Tibial artery (tissue), 4 donors: Measurements from ENCODE around the gene TLR2.

Experiments used
- DNase-seq, 2 donors: peaks; one replicate each; pipeline ENCODE4 v3.0.0-alpha.2; 2019
- H3K27ac ChIP-seq, 2 donors: fragments of 200-600 bp; sonication (generic) in 1 of 2; 1 replicate in 1 of 2; 2 replicates in 1 of 2; pipeline ENCODE4 v1.5.1; 2018 to 2019; ENCODE audit warnings: mild to moderate bottlenecking in 1 of 2
- H3K27me3 ChIP-seq, 2 donors: fragments of 200-600 bp; sonication (generic) in 1 of 2; one replicate each; pipeline versions ENCODE4 v1.5.1 to v1.6.0; 2016 to 2019
- H3K36me3 ChIP-seq, 3 donors: fragments of 200-600 bp; sonication (generic) in 2 of 3; one replicate each; pipeline ENCODE4 v1.5.1; 2016 to 2019; ENCODE audit warnings: mild to moderate bottlenecking in 2 of 3
- H3K4me1 ChIP-seq, 4 donors: fragments of 200-600 bp; sonication (generic) in 2 of 4; 1 replicate in 3 of 4; 2 replicates in 1 of 4; pipeline ENCODE4 v1.5.1; 2016 to 2019
- H3K4me3 ChIP-seq, 2 donors: fragments of 200-600 bp; sonication (generic) in 1 of 2; 1 replicate in 1 of 2; 2 replicates in 1 of 2; pipeline ENCODE4 v1.5.1; 2018 to 2019; ENCODE audit warnings: mild to moderate bottlenecking in 2 of 2
- H3K9me3 ChIP-seq, 3 donors: fragments of 200-600 bp; sonication (generic) in 1 of 3; one replicate each; pipeline ENCODE4 v1.5.1; 2016 to 2019
- CTCF ChIP-seq, 2 experiments: fragments of 200-600 bp in 1 of 2; fragments of 450-650 bp in 1 of 2; IDR thresholded peaks; one replicate each; pipeline ENCODE4 v1.5.1; 2017 to 2019; ENCODE audit warnings: antibody characterized with exemption in 2 of 2, mild to moderate bottlenecking in 1 of 2, moderate library complexity in 1 of 2
- intact Hi-C: fragments of 100-400 bp; cut with DNase I; formaldehyde crosslinking; loops from one replicate; pipeline ENCODE4 v1.15.0; 2023; ENCODE audit warnings: low total_unique reads

The TLR2 gene

DNA sequence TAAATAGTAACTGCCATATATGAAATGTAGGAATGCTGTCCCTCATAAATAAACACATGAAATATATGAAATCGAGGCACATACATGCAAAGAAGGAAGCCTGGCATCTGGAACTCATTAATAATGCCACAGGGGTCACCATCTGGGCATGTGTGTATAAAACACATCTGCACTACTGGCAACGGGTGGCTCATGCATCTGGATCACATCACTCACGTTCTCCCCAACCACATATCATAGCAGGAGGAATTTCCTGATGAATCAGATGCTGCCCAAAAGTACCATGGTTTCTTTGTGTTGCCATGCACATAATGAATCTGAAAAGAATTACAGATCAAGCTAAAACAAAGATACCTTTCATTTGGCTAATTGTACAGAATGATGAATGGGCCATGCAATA lies 47.2 kb downstream of the TLR2 start:
- no peaks in the 10 kb centered on the region for H3K4me1 ChIP-seq
- no peak for TF ChIP-seq CTCF (IDR thresholded peaks at IDR 0.05)
- H3K27me3 ChIP-seq, result no peaks in the 10 kb centered on the region
- intact Hi-C loops, result no loop called here
- no peak overlapping the region for H3K27ac ChIP-seq
- H3K36me3 ChIP-seq, result no peaks in the 10 kb centered on the region
- DNase-seq, result no peak
- no peak overlapping the region for H3K4me3 ChIP-seq
- H3K9me3 ChIP-seq, result no peaks in the 10 kb centered on the region

GRCh38 chr4:153733751-153734448 lies 49.8 kb downstream of the TLR2 start:
- Histone ChIP-seq H3K36me3 (no peaks in the 10 kb centered on the region), H3K4me3 (no peak overlapping the region), H3K27ac (no peak overlapping the region), H3K27me3 (no peaks in the 10 kb centered on the region), H3K4me1 (no peaks in the 10 kb centered on the region), H3K9me3 (no peaks in the 10 kb centered on the region)
- TF ChIP-seq CTCF (IDR thresholded peaks at IDR 0.05), result no peak
- DNase-seq, result no peak
- intact Hi-C loops, result no loop called here

GRCh38 chr4:153735906-153736461 lies 51.9 kb downstream of the TLR2 start:
- Histone ChIP-seq H3K36me3 (no peaks in the 10 kb centered on the region), H3K27me3 (no peaks in the 10 kb centered on the region), H3K4me3 (no peak overlapping the region), H3K9me3 (peaks cover 0 to 6% (median 5%) of the 10 kb centered on the region in 3 donors), H3K4me1 (no peaks in the 10 kb centered on the region), H3K27ac (no peak overlapping the region)
- no peak for TF ChIP-seq CTCF (IDR thresholded peaks at IDR 0.05)
- intact Hi-C loops, result loop anchor here (2.0 kb wide), 1 partner anchor 27 kb away; no protein-coding TSS in a partner anchor
- no peak for DNase-seq

DNA sequence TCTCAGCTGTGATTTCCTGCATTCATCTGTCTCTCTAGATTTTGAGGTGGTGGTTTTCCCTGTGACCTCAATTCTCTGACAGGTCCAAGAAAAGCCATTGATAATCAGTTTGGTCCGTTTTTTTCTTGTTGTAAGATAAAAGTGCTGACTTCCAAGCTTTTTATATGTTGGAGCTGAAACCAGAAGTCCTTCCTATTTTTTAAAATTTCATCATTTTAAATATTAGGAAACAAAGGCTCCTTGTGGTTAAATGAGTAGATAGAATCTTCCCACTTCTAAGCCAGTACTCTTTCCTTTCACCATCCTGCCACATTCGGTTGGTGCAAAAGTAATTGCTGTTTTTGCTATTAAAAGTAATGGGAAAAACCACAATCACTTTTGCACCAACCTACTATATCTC lies 57.5 kb downstream of the TLR2 start:
- Histone ChIP-seq H3K4me3 (no peak overlapping the region), H3K9me3 (peaks cover 0 to 10% (median 7%) of the 10 kb centered on the region in 3 donors), H3K36me3 (no peaks in the 10 kb centered on the region), H3K27me3 (no peaks in the 10 kb centered on the region), H3K4me1 (no peaks in the 10 kb centered on the region), H3K27ac (no peak overlapping the region)
- no peak for TF ChIP-seq CTCF (IDR thresholded peaks at IDR 0.05)
- intact Hi-C loops, result no loop called here
- no peak for DNase-seq

DNA sequence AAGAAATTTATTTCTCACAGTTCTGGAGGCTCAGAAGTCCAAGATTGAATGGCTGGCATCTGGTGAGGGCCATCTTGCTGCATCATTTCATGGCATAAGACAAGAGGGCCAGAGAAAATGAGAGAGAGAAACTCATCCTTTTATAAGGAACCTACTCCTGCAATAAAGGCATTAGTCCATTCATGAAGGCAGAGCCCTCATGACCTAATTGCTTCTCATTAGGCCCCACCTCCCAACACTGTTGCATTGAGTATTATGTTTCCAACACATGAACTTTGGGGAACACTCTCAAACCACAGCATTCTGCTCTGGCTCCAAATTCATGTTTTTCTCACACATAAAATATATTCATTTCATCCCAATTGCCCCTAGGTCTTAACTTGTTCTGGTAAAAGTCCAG lies 61.6 kb downstream of the TLR2 start:
- intact Hi-C loops, result loop anchor here (5.0 kb wide), 1 partner anchor 113 kb away; no protein-coding TSS in a partner anchor
- TF ChIP-seq CTCF (IDR thresholded peaks at IDR 0.05), result no peak
- H3K36me3 ChIP-seq, result no peaks in the 10 kb centered on the region
- no peaks in the 10 kb centered on the region for H3K27me3 ChIP-seq
- no peak overlapping the region for H3K4me3 ChIP-seq
- no peak overlapping the region for H3K27ac ChIP-seq
- peaks cover 0 to 7% (median 5%) of the 10 kb centered on the region in 3 donors for H3K9me3 ChIP-seq
- no peak for DNase-seq
- H3K4me1 ChIP-seq, result peaks cover 0 to 13% (median 0%) of the 10 kb centered on the region in 4 donors
